Measurements from ENCODE around the gene ZNF329. TPM values are rescaled to one million over a fixed set of nuclear protein-coding genes. Genes with fewer than 3 reads are reported as not detected.

ZNF329 gene
- polyA plus RNA-seq, 1 experiment: 5.5 TPM

DNA sequence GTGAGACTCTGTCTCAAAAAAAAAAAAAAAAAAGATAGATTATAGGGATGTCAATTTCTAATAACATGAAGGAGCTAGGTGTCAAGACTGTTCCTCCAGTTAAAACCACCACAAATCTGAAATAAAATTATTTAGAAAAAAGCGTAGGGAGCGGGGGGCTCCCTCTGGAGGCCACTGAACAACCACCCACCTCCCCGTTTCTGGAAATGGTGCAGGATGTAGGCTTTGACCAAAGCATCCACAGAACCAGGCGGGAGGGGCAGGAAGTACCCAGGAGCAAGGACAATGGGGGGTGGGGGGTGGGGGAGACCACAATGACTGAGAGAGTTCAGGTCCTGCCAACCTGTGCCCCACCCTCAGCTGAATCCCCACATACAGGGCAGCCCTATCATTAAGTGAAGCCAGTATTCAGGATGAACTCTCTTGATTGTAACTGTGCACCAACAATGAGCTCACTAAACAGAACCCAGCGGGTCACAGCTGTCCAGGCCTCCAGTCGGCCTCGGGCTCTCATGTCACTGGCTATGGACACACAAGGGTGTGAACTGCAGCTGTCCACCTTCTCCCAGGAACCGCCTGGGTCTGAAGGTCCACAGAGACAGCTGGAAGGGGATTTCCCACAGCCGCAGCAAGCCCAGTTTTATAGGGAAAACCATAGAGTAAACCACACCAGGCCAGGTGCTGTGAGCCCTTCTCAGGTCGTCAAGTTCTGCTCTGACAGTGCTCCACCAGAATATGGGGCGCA is 59.2 kb downstream of the ZNF329 start:
- TF ChIP-seq, protein P1, sequence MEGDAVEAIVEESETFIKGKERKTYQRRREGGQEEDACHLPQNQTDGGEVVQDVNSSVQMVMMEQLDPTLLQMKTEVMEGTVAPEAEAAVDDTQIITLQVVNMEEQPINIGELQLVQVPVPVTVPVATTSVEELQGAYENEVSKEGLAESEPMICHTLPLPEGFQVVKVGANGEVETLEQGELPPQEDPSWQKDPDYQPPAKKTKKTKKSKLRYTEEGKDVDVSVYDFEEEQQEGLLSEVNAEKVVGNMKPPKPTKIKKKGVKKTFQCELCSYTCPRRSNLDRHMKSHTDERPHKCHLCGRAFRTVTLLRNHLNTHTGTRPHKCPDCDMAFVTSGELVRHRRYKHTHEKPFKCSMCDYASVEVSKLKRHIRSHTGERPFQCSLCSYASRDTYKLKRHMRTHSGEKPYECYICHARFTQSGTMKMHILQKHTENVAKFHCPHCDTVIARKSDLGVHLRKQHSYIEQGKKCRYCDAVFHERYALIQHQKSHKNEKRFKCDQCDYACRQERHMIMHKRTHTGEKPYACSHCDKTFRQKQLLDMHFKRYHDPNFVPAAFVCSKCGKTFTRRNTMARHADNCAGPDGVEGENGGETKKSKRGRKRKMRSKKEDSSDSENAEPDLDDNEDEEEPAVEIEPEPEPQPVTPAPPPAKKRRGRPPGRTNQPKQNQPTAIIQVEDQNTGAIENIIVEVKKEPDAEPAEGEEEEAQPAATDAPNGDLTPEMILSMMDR (IDR thresholded peaks at IDR 0.05; ENCODE audit: insufficient read depth, low read depth, low read length): no peak
- DNase-seq (ENCODE audit: low read depth): no peak
- no peak overlapping the region for H3K4me3 ChIP-seq (ENCODE audit: low read depth, low read length)
- ChIA-PET CTCF (no interaction called here), POLR2A (interaction anchor here (0.6 kb wide), 1 partner anchor 644 kb away, joined by 5 read pairs; no protein-coding TSS in a partner anchor)
- no peaks in the 10 kb centered on the region for H3K27me3 ChIP-seq (ENCODE audit: control insufficient read depth, insufficient read depth, low read length)
- H3K36me3 ChIP-seq (ENCODE audit: control insufficient read depth, insufficient read depth, low read length): peaks cover 1% of the 10 kb centered on the region

DNA sequence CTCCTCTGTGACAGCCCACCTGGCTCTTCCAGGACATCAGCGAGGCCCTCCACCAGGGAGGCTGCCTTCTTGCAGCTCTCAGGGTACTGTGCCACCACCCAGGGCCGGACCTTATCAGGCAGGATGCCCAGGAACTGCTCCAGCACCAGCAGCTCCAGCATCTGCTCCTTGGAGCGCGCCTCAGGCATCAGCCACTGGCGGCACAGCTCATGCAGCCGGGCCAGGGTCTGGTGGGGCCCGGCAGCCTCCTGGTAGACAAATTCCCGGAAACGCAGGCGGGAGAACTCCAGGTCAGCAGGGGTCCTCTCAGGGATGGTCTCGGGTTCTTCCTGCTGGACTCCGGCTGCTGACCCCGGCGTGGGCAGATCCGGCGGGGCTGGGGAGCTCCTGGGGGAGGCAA is 60.7 kb downstream of the ZNF329 start:
- ChIA-PET CTCF (interaction anchor here (0.6 kb wide), 1 partner anchor 53 kb away, joined by 3 read pairs; no protein-coding TSS in a partner anchor), POLR2A (no interaction called here)
- Histone ChIP-seq H3K36me3 (ENCODE audit: control insufficient read depth, insufficient read depth, low read length) (peaks cover 8% of the 10 kb centered on the region), H3K4me3 (ENCODE audit: low read depth, low read length) (no peak overlapping the region), H3K27me3 (ENCODE audit: control insufficient read depth, insufficient read depth, low read length) (no peaks in the 10 kb centered on the region)
- DNase-seq (ENCODE audit: low read depth): no peak
- TF ChIP-seq, protein P1 (IDR thresholded peaks at IDR 0.05; ENCODE audit: insufficient read depth, low read depth, low read length): no peak

DNA sequence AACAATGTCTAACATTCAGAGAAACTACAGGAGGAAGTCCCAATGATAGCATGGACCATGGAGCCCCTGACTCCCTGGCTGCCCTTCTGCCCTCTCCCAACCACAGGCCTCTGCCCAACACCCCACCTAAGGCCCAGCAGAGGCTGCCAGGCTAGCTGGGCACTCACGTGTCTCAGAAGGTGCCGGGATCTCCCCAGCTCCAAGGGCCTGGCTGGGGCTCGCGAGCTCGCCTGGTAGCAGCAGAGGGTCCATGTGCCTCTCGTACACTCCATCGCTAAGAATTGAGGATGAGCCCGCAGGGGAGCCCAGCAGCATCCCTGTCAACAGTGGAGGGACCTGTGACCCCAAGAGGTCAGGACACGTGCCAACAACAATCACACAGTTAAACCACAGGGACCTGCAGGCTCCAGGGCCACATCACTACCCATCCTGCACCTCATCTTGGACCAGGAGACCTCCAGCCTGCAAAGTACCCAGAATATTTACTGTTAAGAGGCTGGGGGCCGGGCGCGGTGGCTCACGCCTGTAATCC is 62.0 kb downstream of the ZNF329 start:
- CTCF ChIA-PET: no interaction called here
- DNase-seq (ENCODE audit: low read depth): no peak
- Histone ChIP-seq H3K36me3 (ENCODE audit: control insufficient read depth, insufficient read depth, low read length) (peaks cover 10% of the 10 kb centered on the region), H3K4me3 (ENCODE audit: low read depth, low read length) (no peak overlapping the region), H3K27me3 (ENCODE audit: control insufficient read depth, insufficient read depth, low read length) (no peaks in the 10 kb centered on the region)
- POLR2A ChIA-PET: no interaction called here
- TF ChIP-seq, protein P1 (IDR thresholded peaks at IDR 0.05; ENCODE audit: insufficient read depth, low read depth, low read length): no peak

DNA sequence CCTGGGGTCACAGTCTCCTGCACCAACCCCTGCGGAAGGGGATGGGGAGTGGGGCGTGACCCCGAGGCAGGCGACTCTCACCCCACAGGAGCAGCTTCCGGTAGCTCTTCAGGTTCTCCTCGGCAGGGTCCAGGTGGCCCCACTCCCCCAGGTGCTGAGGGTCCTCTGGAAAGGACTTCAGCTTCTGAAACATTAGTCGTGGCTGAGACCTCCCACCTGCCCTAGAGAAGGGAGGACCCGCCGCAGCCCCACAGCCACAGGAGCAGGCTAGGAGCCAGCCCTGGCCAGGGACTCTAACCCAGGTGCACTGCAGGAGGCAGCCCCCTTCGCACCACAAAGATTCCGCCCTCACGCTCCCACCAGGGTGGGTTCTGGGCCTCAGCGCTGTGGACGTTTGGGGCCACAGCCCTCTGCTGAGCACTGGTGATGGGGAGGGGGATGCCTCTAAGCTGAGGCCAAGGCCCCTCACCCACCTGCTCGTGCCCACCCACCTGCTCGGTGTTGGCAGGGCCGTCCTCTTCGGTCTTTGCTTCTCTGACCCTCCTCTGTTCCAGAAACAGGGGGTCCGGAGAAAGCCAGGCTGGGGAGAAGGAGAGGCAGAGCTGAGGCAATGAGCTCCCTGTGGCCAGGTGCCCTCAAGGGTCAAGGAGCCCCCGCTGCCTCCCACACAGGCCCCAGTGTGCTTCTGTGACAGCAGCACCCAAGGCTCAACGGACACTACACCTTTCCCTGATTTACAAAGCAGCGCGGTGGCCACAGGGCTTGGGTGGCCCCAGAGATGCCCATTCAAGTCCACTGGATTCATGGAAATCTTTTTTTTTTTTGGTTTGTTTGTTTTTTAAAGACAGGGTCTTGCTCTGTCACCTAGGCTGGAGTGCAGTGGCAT is 63.5 kb downstream of the ZNF329 start:
- Histone ChIP-seq H3K36me3 (ENCODE audit: control insufficient read depth, insufficient read depth, low read length) (peaks cover 10% of the 10 kb centered on the region), H3K4me3 (ENCODE audit: low read depth, low read length) (no peak overlapping the region), H3K27me3 (ENCODE audit: control insufficient read depth, insufficient read depth, low read length) (no peaks in the 10 kb centered on the region)
- no peak for DNase-seq (ENCODE audit: low read depth)
- ChIA-PET CTCF (no interaction called here), POLR2A (no interaction called here)
- TF ChIP-seq, protein P1 (IDR thresholded peaks at IDR 0.05; ENCODE audit: insufficient read depth, low read depth, low read length): no peak

DNA sequence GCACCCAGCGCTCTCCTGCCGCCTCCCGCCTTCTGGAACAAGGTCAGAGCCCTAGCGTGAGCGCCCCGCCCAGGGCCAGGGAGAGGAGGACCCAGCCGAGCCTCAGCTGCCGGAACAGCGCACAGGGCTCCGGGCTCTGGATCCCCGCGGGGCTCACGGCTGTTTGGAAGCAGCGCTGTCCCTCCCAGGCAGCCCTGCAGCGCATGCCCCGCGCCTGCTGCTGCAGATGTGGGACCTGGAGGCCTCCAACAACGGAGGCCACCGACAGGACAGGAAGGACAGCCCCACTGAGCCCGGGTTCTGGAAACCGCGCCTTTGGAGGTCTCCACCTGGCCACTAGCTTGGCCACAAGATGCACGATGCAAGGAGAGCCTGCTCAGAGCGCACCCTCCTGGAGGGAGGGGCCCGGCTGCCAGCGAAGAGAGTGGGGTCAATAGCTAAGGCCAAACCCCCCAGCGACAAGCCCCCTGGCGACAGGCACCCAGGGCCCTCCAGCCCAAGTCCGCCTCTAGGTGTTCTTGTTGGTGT is 65.2 kb downstream of the ZNF329 start:
- ChIA-PET POLR2A (no interaction called here), CTCF (no interaction called here)
- no peak for DNase-seq (ENCODE audit: low read depth)
- no peak overlapping the region for H3K4me3 ChIP-seq (ENCODE audit: low read depth, low read length)
- TF ChIP-seq, protein P1 (IDR thresholded peaks at IDR 0.05; ENCODE audit: insufficient read depth, low read depth, low read length): no peak
- H3K27me3 ChIP-seq (ENCODE audit: control insufficient read depth, insufficient read depth, low read length): no peaks in the 10 kb centered on the region
- peaks cover 10% of the 10 kb centered on the region for H3K36me3 ChIP-seq (ENCODE audit: control insufficient read depth, insufficient read depth, low read length)

Data from BJ (cell line).